ENCODE data around the gene TNNT2. TPM values are rescaled to one million over a fixed set of nuclear protein-coding genes. Genes with fewer than 3 reads are reported as not detected.

The TNNT2 gene
- total RNA-seq, 1 donor from 2014 or later: not detected

DNA sequence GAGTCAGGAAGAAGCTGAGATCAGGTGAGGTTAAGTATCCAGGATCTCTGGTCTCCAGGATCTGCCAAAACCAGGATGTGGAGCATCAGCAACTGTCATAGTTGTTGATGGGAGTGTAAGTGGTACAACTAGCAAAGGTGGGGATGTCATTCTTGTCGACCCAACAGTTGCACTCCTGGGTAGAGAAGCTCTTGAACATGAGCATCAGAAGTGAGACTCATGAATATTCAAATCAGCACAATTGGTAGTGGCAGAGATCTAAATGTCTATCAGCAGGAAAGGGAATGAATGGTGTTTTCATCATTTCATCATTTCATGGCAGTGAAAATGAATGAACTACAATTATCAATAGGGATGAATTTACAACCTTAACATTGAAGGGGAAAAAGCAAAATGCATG, 25.9 kb upstream of the TNNT2 start:
- DNase-seq (ENCODE audit: low read depth in 2 of 2): no peak

DNA sequence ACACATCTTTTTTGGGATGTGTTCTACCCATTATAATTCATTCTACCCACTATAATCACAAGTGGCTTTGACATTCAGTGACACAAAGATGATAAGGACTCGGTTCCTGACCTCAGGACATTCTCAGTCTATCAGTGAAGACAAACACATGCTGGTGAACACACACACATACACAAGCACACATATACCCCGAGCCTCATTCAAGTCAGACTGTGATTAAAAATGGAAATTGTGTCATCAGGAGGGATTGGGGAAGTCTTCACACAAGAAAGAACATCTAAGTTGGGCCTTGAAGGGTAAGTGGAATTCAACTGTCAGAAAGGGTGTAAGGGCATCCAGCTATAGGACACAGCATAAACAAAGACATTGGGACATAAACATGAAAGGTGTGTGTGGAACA, 24.2 kb upstream of the TNNT2 start:
- no peak for DNase-seq (ENCODE audit: low read depth in 2 of 2)

DNA sequence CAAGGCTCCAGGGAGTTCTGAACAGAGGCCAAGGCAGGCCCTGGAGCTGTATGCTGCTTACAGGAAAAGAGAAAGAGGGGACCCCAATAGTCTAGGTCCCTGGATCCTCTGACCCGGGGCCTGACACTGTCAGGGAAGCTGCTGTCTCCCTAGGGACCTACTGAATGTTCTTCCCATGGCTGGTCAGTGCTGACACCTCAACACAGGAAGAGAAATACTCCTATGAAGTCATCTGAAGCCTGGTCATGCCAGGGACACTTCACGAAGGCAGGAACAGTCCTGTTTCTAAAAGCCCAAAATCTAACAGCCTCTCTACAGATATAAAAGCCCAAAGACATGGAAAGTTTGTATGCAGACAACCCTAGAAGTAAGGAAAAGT, 23.4 kb upstream of the TNNT2 start:
- DNase-seq (ENCODE audit: low read depth in 2 of 2): no peak

DNA sequence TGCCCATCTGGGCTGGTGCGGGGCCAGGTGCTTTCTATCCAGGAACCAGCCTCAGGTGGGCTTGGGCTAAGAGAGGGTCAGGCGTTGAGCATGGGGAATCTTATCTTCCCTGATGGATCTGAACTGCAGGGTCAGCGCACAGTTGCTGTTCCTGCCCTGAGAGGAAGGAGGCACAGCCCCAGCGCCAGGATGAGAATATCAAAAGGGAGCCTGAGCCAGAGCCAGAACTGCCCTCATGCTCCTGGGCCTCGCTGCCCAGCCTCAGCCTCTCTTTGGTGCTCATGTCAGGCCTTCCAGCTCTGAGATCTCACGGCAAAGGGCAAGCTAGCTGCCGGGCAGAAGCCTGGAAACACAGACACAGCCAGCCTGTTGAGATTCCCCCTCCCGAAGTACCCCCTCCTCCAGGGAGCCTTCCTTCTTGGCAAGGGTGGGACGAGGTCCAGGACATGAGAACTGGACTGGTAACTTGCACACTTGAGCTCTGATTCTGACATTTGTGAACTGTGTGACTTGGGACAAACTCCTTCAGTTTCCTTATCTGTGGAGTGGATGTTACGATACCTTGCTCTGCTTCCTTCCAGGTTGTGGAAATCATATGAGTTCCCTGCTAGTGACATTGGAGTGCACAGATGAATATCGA, 22.9 kb upstream of the TNNT2 start:
- DNase-seq (ENCODE audit: low read depth in 2 of 2): no peak

DNA sequence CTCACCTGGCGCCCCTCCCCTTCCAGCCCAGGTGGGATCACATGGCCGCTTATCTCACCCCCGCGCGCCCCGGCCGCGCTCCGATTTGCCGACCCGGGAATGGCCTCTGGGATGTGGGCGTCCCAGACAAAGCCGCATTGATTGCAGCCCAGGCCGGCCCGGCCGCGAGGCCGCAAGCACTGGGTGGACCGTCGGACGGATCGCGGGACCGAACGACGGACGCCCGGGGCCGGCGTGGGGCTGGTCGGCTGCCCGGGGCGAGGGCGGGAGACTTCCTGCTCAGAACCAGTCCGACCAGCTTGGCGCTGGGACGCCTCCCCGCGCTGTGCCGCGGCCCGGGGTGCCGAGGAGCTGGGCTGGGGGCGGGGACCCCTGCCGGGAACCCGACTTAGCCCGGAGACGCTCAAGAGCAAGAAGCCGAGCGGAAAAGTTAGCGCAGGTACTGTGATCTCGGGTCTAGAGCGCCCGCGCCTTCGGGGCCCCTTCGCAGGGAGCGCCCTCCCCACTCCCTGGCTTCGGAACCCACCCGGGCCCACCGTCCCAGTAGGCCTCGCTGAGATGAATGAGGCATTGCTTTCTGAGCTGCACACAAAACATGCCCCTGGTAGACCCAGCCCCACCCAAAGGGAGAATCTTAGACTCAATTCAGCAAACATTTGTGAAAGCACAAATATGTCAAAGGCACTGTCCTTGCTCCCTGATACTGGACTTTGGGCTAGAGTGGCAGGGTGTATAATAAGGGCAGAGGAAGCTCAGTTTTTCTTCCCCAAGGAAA, 22.1 kb upstream of the TNNT2 start:
- no peak for DNase-seq (ENCODE audit: low read depth in 2 of 2)

DNA sequence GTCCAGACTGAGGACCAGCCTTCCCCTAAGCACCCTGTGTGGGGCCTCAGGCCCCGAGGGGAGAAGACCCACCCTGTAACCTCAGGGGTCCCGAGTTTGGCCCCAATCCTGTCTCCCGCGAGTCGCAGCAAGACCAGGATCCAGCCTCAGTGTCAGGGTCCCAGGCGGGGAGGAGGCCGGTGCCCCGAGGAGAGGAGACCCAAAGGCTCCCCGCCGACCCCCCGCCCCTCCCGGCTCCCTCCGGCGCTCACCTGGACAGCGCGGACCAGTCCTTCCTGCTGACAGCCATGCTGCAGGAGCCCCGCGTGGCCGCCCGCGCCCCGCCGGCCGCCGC, 21.5 kb upstream of the TNNT2 start, which contains the start of gene LAD1:
LAD1 (minus strand) TSS at position 307 of the 334 bp plus-strand sequence; CDS start at position 289, 18 bp downstream.
- no peak for DNase-seq (ENCODE audit: low read depth in 2 of 2)

DNA sequence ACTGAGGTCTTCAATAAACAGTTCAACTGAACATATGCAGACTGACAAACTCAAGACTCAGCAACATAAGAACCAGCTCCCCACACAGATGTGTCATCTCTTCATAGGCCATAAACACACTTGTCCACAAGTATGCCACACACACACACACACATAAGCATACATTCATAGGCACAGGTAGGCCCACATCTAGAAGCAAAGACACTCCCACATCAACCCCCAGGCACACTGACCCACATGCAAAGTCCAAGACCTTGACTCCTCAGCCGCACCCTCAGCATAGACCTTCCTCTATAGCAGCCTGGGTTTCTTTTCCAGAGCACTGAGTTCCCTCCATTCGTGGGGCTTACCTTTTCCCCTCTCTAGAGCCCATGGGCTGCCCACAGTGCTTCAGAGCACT, 20.2 kb upstream of the TNNT2 start:
- DNase-seq (ENCODE audit: low read depth in 2 of 2): no peak

DNA sequence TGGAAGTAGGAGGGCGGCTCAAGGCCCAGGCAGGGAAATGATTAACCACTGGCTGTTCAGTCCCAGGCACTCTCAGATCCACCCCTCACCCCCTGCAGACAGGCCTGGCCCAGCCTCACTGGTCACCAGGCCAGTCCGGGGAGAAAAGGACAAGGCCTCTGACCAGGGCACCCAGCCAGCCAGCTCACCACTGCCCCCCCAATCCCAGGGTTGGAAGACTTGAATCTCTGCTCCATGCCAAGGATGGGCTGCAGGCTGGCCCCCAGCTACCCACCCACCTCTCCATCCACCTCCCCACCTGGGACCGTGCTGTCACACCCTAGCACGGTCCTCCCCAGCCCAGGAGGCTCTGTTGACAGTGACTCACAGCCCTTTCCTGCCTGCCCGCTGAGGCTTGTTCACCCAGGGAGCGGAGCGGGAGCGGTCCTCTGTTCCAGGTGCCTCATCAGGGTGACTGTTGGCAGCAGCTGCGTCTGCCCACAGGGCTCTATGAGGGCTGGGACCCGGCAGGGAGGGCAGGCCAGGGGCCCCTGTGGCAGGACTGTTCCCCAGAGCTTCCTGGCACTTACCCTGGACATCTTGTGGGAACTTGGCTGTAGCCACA, 19.5 kb upstream of the TNNT2 start:
- no peak for DNase-seq (ENCODE audit: low read depth in 2 of 2)

DNA sequence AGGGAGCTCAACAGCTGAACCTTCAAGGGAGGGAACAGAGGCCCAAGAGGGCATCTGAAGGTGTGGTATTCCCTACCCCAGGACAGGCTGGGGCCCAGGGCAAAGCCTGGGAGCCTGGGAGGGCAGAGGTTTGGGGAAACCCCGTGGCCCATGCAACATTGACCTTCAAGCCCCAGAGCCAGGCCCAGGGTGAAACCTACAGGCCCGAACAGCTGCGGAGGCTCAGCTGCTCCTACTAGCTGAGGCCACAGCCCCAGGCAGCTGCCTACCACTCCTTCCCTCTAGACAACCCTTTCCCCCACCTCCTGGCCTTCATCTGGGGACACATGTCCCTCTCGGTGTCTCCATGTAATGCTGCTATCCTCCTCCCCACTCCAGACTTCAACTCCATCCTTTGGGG, 18.5 kb upstream of the TNNT2 start:
- no peak for DNase-seq (ENCODE audit: low read depth in 2 of 2)

DNA sequence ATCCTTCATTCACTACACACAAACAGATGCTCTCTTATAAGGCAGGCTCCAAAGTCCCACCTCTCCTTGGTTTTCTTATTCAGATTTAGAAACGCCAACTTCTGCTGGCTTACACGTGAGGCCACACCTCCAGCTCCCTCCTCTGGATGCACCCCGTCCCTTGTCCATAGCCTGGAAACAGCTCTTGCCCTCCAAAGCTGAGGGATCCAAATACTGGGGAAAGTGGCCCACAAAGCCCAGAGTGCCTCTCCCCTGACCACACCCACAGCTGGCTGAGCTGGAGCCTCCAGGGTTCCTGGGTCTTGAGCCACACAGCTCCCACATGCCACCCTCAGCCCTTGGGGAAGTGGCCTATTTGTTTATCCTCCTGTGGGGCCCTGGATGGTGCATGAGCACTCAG, 17.1 kb upstream of the TNNT2 start:
- no peak for DNase-seq (ENCODE audit: low read depth in 2 of 2)

DNA sequence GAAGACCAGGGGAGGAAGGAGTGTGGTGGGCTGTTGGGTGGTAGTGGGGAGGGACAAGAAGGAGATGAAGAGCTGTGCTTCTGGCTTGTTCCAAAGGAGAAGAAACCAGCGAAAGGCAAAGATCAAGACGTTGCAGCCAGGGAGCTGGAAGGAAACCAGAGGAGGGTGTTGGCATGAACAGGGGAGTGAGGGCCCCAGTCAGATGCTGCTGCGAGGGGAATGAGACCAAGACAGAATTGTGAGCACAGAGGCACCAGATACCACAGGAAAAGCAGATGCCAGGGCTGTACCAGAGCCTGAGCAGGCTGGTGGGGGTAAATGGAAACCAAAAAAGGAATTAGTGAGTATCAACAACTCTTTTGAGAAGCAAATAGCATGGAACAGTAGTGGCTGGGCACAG, 15.6 kb upstream of the TNNT2 start:
- DNase-seq (ENCODE audit: low read depth in 2 of 2): no peak

DNA sequence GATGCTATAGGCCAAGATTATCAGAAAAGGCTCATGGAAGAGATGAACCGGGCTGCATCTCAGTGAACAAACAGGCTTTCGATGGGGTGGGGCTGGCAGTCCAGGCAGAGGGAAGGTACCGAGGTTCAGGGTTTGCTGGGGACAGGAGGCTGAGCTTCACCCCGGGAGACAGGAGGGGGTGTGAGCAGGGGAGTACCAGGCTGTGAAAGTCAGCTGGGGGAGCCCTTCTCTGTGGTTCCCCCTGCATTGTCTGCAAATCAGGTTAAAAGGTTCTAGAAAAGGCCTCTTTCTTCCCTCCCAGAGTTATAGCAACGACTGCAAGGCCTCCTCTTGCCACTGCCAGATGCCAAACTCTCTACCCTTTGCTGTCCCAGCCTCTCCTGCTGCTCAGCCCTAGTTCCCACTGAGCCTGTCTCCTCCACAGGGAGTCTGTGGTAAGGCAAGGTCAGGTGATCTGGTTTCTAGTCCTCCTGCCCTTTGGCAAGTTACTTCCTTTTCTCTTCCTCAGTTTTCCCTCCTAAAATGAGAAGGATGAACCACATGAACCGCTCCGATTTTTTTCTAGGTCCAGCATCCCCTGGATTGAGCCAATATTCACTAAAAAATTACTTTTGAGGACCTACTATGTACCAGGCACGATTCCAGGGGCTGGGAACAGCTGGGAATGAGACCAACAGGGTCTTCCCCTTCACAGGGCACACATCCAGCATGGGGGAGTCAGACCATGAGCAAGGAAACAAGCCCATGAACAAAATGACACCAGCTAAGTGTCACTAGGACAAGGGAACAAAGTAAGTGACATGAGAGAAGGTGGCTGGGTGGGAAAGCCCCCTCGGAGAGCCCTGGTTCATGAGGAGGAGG, 14.4 kb upstream of the TNNT2 start:
- DNase-seq (ENCODE audit: low read depth in 2 of 2): no peak

DNA sequence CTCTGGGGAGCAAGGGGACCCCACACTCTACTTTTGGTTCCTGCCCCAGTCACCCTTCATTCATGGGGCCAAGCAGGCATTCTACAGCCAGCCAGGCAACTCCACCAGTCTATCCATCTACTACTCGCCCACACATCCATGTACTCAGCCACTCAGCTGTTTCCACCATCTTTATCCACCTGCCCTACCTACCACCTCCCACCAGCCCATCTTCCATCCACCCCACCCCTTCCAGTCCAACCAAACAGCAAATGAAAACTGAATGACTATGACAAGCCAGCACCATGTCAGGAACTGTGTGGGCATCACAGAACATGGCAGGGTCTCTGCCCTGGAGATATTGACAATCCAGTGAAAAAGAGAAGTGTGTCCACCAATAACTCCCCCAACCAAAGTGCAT, 13.7 kb upstream of the TNNT2 start:
- DNase-seq (ENCODE audit: low read depth in 2 of 2): no peak

DNA sequence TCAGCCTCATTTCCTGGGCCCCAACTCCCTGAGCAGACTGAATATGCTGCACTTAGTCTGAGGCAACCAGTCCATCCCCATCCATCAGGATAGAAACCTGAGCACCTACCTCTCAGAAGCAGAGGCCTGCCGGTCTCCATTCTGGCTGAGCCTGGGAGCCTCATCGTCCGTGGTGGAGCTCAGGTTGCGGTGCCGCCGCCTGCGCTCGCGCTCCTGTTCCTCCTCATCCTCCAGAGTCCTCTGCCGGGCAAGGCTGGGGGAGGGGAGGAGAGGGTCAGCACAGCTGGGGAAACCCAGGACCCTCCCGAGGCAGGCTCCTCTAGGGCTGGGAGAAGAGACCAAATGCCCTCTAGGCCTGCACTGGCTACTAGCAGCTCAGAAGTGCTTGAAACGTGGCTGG, 11.6 kb upstream of the TNNT2 start:
- no peak for DNase-seq (ENCODE audit: low read depth in 2 of 2)

DNA sequence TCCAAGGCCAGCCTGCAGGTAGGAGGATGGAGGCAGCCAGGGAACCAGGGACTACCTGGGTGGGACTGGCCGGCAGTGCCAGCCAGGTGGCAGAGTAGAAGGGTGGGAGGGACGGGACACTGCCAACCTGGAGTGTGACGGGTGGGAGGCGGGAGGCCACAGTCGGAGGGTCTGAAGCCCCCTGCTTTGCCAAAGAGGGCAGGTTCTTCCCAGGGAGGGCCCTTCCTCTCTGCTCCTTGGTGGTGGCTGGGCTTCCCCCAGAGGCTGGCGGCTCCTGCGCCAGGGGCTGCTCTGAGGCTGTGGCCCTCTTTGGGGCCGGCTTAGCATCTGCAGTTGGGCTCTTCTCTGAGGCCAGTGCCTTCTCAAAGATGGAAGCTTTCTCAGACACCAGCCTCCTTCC, 8.7 kb upstream of the TNNT2 start:
- DNase-seq (ENCODE audit: low read depth in 2 of 2): no peak

DNA sequence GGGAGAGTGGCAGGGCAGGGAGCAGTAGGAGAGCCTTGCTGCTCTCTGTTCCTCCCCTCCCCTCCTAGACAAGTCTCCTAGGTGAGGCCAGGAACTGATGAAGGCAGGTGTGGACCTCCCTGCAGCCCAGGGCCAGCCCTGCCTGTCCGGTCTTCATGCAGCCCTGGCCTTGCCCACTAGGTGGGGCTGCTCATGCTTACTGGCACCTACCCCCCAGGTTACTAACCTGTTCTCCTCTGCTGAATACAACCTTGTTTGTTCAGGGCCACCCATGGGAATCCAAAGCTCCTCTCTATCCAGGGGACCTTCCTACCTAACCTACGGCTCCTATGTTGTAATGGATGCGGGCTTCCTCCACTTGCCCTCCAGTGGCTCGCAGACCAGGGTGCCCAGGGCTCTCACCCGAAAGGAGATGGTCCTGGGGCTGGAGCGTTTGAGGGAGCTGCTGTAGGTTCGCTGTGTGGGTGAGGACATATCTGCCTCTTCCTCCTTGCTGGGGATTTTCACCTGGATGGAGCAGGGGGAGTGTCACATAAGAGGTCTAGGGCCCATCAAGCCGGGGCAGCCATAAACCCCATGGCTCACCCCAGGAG, 7.9 kb upstream of the TNNT2 start:
- DNase-seq (ENCODE audit: low read depth in 2 of 2): peak; percentile 5 to 44

DNA sequence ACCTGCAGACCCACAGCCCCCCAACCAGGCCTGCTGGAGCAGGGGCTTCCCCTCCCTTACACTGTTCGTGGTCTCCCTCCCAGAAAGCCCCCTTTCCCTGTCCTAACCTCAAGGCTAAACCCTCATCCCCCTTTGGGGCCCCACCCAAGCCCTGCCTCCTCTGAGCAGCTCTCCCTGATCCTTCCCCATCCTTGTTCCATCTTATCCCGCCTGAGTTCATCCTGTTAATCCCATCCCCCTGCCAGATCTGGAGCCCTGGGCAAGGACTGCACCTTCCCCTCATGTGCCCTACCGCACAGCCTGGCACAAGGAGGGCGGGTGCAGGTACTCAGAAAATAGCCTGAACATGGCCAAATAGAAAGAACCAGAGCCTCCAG, 6.9 kb upstream of the TNNT2 start:
- DNase-seq (ENCODE audit: low read depth in 2 of 2): no peak

DNA sequence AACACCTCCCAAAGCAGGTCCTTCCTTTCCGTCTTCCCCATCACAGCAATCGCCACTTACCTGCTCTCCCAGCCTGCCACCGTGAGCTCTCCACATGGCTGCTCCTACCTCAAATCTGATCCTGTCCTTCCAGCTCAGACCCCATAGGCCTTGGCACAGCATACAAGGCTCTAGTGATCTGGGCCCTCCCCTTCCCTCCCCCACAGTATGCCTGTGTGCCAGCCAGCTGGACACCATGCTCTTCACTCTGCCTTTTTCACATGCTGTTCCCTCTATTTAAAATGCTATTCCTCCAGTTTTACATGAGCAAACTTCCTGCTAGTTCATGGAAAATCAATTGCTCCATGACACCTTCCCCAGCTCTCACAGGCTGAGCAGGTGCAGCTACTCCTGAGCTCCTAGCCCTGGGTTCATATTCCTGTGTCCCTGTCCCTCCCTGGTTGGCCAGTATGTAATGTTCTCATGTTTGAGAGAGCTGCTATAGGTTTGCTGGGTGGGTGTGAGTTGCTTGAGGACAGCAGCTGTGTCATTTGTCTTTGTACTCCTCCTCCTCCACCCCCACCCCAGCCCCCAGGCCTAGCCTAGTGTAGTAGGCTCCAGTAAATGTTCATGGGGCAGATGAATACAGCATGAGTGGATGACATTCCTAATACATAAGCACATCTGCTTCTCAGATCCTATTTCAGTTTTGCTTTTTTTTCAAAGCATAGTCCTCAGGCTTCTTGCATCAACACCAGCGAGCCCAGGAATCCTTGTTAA, 6.3 kb upstream of the TNNT2 start:
- DNase-seq (ENCODE audit: low read depth in 2 of 2): no peak

DNA sequence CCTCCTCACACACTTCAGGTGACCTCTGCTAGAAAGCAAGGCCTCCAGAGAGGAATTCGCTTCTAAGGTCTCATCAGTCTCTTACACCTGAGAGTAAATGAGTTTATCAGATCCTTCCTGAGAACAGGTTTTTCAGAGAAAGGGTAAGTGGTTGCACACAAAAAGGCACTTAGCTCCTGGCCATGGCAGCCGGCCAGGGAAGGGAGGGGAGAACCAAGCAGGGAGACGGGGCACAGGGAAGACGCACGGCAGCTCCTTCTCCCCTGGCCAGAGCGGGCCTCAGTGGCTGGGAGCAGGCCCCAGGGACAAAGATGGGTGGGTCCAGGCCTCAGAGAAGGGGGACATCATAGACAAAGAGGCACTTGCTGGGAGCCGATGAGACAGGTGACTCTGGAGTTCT, 3.6 kb upstream of the TNNT2 start:
- no peak for DNase-seq (ENCODE audit: low read depth in 2 of 2)

DNA sequence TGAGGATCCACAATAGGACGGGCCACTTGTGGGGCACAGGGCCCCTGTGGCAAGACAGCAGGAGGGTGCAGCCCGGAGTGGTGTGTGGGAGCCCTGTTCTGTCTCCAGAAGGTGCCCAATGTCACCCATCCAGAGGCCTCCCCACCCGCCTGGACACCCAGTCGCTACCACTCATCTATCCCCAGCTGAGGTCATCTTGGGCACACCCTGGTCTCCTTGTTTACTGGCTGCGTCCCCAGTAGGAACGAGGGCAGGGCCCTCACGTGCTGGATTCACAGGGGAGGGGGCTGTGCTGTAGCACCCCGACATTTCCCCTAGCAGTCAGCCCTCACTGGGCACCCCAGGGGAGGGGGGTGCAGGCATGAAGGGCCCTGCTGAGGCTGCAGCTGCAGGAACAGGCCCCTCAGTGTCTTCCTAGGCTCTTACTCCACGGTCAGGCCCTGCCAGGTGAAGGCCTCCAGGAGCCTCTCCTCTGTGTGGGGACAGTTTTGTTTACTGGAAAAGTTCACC, 2.3 kb upstream of the TNNT2 start:
- no peak for DNase-seq (ENCODE audit: low read depth in 2 of 2)

DNA sequence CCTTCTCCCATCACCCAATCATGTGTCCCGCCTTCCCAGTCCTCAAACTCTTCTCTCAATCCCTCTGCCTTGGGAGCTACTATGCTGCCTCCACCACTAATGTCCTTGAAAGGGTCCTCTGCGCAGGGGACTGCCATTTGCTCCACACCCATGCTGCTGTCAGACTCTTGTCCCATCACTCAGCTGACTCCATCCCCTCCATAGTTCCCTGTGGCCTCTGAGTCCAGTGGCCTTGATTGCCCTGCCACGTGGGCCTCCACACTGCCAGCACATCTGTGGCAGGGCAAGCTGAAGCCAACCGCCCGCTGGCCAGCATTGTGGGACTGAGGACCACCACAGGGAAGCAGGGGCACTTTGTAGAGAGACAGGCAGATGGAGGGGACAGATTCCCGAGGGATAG, 1.3 kb upstream of the TNNT2 start:
- no peak for DNase-seq (ENCODE audit: low read depth in 2 of 2)

All from dermis microvascular lymphatic vessel endothelial cell (primary cell).